ENCODE results near the gene PDIK1L.

Gene PDIK1L

DNA sequence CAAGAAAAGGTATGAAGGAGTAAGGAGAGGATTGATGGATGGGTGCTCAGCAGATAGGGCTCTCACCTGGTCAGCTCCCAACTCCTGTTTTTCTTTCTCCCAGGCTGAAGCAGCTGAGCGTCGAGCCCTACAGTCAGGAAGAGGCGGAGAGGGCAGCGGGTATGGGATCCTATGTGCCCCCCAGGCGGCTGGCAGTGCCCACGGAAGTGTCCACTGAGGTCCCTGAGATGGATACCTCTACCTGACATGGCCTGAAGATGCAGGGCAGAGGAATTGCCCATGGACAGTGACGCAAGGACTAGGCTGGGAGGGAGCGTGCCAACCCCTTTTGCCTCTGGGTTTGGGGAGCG is 58.8 kb downstream of the PDIK1L start:
- DNase-seq (ENCODE audit: low read depth, low spot score), result no peak

- DNase-seq (ENCODE audit: low read depth, low spot score), result no peak
Measured at GRCh38 chr1:26171084-26172072, 59.8 kb downstream of the PDIK1L start, which contains the start of gene ZNF593OS. TSS of gene ZNF593OS (minus strand) at chr1:26171832. CDS start at chr1:26171661, 171 bp downstream.
